SU-DHL-6 (cell line): ENCODE results near the gene GUF1.

ENCODE experiments used
- H2AFZ ChIP-seq: fragments of 200-600 bp; sonication (generic); 2 replicates; pipeline ENCODE4 v1.6.1; 2014; ENCODE audit warnings: low read depth, mild to moderate bottlenecking, moderate library complexity, mixed read lengths, antibody characterized with exemption, low read length; ENCODE audit not compliant: severe bottlenecking
- H3F3A ChIP-seq: fragments of 200-600 bp; shearing (Covaris generic); 2 replicates; pipeline ENCODE4 v1.6.0; 2016; ENCODE audit warnings: antibody characterized with exemption, mild to moderate bottlenecking; ENCODE audit not compliant: insufficient read depth
- H3K27ac ChIP-seq: fragments of 200-600 bp; sonication (generic); 2 replicates; pipeline ENCODE4 v1.5.1; 2016; ENCODE audit warnings: low read depth, mild to moderate bottlenecking, low read length, moderate library complexity, mixed read lengths
- H3K27me3 ChIP-seq: fragments of 200-600 bp; sonication (generic), shearing (Covaris generic); 2 replicates; pipeline ENCODE4 v1.6.0; 2014; ENCODE audit warnings: mild to moderate bottlenecking, low read length
- H3K36me3 ChIP-seq: fragments of 200-600 bp; sonication (generic); 2 replicates; pipeline ENCODE4 v1.6.1; 2014; ENCODE audit warnings: mild to moderate bottlenecking, low read length, mixed read lengths
- H3K4me2 ChIP-seq: fragments of 300-600, 200-600 bp; shearing (Covaris generic), sonication (generic); 2 replicates; pipeline ENCODE4 v1.6.0; 2014; ENCODE audit warnings: low read length, low read depth, mild to moderate bottlenecking; ENCODE audit not compliant: poor library complexity, severe bottlenecking
- H3K4me3 ChIP-seq: fragments of 200-600 bp; sonication (generic); 2 replicates; pipeline ENCODE4 v1.5.1; 2014; ENCODE audit warnings: antibody characterized with exemption, low read length, mild to moderate bottlenecking, mixed read lengths; ENCODE audit not compliant: insufficient read depth, poor library complexity, severe bottlenecking
- H3K79me2 ChIP-seq: fragments of 200-600 bp; sonication (generic); 2 replicates; pipeline ENCODE4 v1.6.1; 2014; ENCODE audit warnings: mild to moderate bottlenecking, low read length, moderate library complexity; ENCODE audit not compliant: insufficient read depth
- H3K9ac ChIP-seq: fragments of 200-600 bp; sonication (generic); 2 replicates; pipeline ENCODE4 v1.7.0; 2014; ENCODE audit warnings: mild to moderate bottlenecking, low read length
- H3K9me2 ChIP-seq: fragments of 200-600 bp; sonication (generic); replicated peaks from 2 replicates; pipeline ENCODE4 v1.6.1; 2014; ENCODE audit warnings: low read length; ENCODE audit not compliant: insufficient read depth
- H3K9me3 ChIP-seq: fragments of 200-600 bp; sonication (generic); 2 replicates; pipeline ENCODE4 v1.6.1; 2014; ENCODE audit warnings: low read length, mixed read lengths; ENCODE audit not compliant: insufficient read depth
- H4K20me1 ChIP-seq: fragments of 200-600 bp; sonication (generic); 2 replicates; pipeline ENCODE4 v1.6.1; 2014; ENCODE audit warnings: low read depth, mild to moderate bottlenecking, antibody characterized with exemption, low read length, moderate library complexity, mixed read lengths
- EZH2phosphoT487 ChIP-seq: fragments of 200-600 bp; sonication (generic), shearing (Covaris generic); conservative IDR thresholded peaks from 2 replicates; pipeline ENCODE4 v1.6.1; 2018; ENCODE audit warnings: mild to moderate bottlenecking, antibody characterized with exemption, low read length, moderate library complexity, mixed read lengths
- TF ChIP-seq, protein P1 (sequence below): fragments of 200-600 bp; sonication (generic); IDR thresholded peaks from one replicate; pipeline ENCODE4 v1.5.1; 2017; ENCODE audit warnings: antibody characterized with exemption, mild to moderate bottlenecking, low read length, moderate library complexity; ENCODE audit not compliant: insufficient read depth, poor library complexity, severe bottlenecking

Gene GUF1

DNA sequence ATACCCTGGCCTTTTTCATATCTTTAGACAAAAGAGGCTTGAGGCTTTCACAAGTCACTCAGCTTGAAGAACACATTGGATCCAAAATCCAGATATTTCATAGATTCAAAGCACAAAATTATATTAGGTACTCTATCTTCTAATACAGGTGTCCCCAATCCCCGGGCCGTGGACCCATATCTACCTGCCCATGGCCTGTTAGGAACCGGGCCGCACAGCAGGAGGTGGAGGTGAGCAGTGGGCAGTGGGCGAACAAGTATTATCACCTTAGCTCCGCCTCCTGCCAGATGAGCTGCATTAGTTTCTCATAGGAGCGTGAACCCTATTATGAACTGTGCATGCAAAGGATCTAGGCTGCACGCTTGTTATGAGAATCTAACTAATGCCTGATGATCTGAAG, 45.5 kb upstream of the GUF1 start:
- Histone ChIP-seq H3F3A (no peaks in the 10 kb centered on the region), H2AFZ (no peak overlapping the region), H4K20me1 (no peaks in the 10 kb centered on the region), H3K9me3 (no peaks in the 10 kb centered on the region), H3K36me3 (no peaks in the 10 kb centered on the region), H3K4me3 (no peak overlapping the region), H3K9ac (no peak overlapping the region), H3K4me2 (no peak overlapping the region), H3K27me3 (no peaks in the 10 kb centered on the region), H3K79me2 (no peaks in the 10 kb centered on the region), H3K27ac (no peak overlapping the region), H3K9me2 (no peaks in the 10 kb centered on the region)
- TF ChIP-seq, protein P1, sequence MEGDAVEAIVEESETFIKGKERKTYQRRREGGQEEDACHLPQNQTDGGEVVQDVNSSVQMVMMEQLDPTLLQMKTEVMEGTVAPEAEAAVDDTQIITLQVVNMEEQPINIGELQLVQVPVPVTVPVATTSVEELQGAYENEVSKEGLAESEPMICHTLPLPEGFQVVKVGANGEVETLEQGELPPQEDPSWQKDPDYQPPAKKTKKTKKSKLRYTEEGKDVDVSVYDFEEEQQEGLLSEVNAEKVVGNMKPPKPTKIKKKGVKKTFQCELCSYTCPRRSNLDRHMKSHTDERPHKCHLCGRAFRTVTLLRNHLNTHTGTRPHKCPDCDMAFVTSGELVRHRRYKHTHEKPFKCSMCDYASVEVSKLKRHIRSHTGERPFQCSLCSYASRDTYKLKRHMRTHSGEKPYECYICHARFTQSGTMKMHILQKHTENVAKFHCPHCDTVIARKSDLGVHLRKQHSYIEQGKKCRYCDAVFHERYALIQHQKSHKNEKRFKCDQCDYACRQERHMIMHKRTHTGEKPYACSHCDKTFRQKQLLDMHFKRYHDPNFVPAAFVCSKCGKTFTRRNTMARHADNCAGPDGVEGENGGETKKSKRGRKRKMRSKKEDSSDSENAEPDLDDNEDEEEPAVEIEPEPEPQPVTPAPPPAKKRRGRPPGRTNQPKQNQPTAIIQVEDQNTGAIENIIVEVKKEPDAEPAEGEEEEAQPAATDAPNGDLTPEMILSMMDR: no peak
- TF ChIP-seq EZH2phosphoT487: no peak

DNA sequence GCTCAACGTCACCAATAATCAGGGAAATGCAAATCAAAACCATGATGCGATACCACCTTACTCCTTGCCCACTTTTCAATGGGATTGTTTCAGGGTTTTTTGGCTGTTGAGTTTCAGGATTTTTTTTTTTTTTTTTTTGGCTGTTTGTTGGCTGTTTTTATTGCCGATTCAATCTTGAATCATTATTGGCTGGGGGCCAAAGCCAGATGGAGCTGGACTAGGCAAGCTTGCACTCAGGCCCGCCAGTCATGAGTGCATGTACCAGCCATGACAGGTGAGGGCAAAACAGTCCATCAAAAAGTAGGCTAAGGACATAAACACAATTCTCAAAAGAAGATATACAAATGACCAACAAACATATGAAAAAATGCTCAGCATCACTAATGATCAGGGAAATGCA, 40.1 kb upstream of the GUF1 start:
- Histone ChIP-seq H3K9me2 (no peaks in the 10 kb centered on the region), H4K20me1 (no peaks in the 10 kb centered on the region), H3K79me2 (no peaks in the 10 kb centered on the region), H3K9ac (no peak overlapping the region), H3K4me3 (no peak overlapping the region), H3K27me3 (no peaks in the 10 kb centered on the region), H3K36me3 (no peaks in the 10 kb centered on the region), H3K4me2 (no peak overlapping the region), H2AFZ (no peak overlapping the region), H3K27ac (no peak overlapping the region), H3K9me3 (no peaks in the 10 kb centered on the region), H3F3A (no peaks in the 10 kb centered on the region)
- no peak for TF ChIP-seq EZH2phosphoT487
- TF ChIP-seq, protein P1: no peak

DNA sequence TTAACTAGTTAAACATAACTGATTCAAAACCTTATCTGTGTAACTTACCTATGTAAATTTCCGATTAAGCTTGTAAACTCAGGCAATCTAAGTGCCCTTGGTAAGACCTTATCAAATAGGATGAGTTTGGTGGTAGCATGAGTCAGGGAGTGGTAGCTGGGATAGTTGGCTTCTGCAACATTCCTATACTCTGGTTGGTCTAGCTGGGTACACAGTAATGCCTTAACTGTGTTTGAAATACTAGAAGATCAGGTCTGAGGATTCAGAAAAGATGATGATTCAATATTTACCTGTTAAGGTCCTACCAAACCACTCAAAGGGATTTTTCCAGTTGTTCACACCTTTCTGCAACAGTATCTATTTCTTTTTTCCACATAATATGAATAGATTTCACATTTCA, 32.1 kb upstream of the GUF1 start:
- Histone ChIP-seq H3K9me3 (peaks cover 4% of the 10 kb centered on the region; the same call in 1 of the 2 replicates), H3K79me2 (no peaks in the 10 kb centered on the region), H3K4me3 (no peak overlapping the region), H2AFZ (no peak overlapping the region), H3K27me3 (no peaks in the 10 kb centered on the region), H3K36me3 (no peaks in the 10 kb centered on the region), H3K27ac (no peak overlapping the region), H3K9ac (no peak overlapping the region), H3F3A (no peaks in the 10 kb centered on the region), H3K9me2 (no peaks in the 10 kb centered on the region), H4K20me1 (no peaks in the 10 kb centered on the region), H3K4me2 (no peak overlapping the region)
- TF ChIP-seq EZH2phosphoT487: no peak
- TF ChIP-seq, protein P1: no peak
